ENCODE results near the gene COL7A1. TPM values are rescaled to one million over a fixed set of nuclear protein-coding genes. Genes with fewer than 3 reads are reported as not detected.
"Not testable (repeated sequence)": the region's sequence is repeated elsewhere in the genome, so short reads cannot be mapped to it uniquely, and the experiment has no call there.

The COL7A1 gene
- total RNA-seq, 4 donors from 2014 or later: 4.8 to 19.1 (median 12.9) TPM

GRCh38 chr3:48535578-48535977, 59.6 kb downstream of the COL7A1 start:
- no peak overlapping the region for H3K4me3 ChIP-seq
- H3K27me3 ChIP-seq: no peaks in the 10 kb centered on the region
- no peaks in the 10 kb centered on the region for H3K36me3 ChIP-seq
- H3K27ac ChIP-seq: no peak overlapping the region
- no peaks in the 10 kb centered on the region for H3K9me3 ChIP-seq
- intact Hi-C loops (cut with DNase I; ENCODE audit: low total_unique reads) (no loop called here), in situ Hi-C loops (cut with MboI; ENCODE audit: low pct_ligation_motif_present in 1 of 4, low pct_unique_long_range_greater_than_20kb in 1 of 4, low sequenced_read_pairs in 3 of 4) (no loop called here)
- WGBS, 2 donors (ENCODE audit: low coverage in 1 of 2): 96% methylated on average over 4 of the region's 4 CpGs; no CpG with 5 or more reads in 1 of the 2 donors
- H3K4me1 ChIP-seq: no peaks in the 10 kb centered on the region
- TF ChIP-seq EP300 (IDR thresholded peaks at IDR 0.05; ENCODE audit: low read depth) (no peak), POLR2AphosphoS5 (IDR thresholded peaks at IDR 0.05) (no peak), POLR2A (IDR thresholded peaks at IDR 0.05) (no peak), CTCF (IDR thresholded peaks at IDR 0.05) (no peak)
- no peak for DNase-seq

GRCh38 chr3:48532977-48533337, 62.2 kb downstream of the COL7A1 start:
- no peak for TF ChIP-seq POLR2AphosphoS5 (IDR thresholded peaks at IDR 0.05)
- TF ChIP-seq EP300 (IDR thresholded peaks at IDR 0.05; ENCODE audit: low read depth): no peak
- TF ChIP-seq POLR2A (IDR thresholded peaks at IDR 0.05): no peak
- no peak for TF ChIP-seq CTCF (IDR thresholded peaks at IDR 0.05)
- in situ Hi-C loops (cut with MboI; ENCODE audit: low pct_ligation_motif_present in 1 of 4, low pct_unique_long_range_greater_than_20kb in 1 of 4, low sequenced_read_pairs in 3 of 4) (no loop called here), intact Hi-C loops (cut with DNase I; ENCODE audit: low total_unique reads) (no loop called here)
- Histone ChIP-seq H3K9me3 (no peaks in the 10 kb centered on the region), H3K36me3 (no peaks in the 10 kb centered on the region), H3K4me3 (no peak overlapping the region), H3K27ac (no peak overlapping the region), H3K4me1 (no peaks in the 10 kb centered on the region), H3K27me3 (no peaks in the 10 kb centered on the region)
- WGBS, 2 donors (ENCODE audit: low coverage in 1 of 2): 74 to 78% methylated on average over 2 of the region's 2 CpGs
- no peak for DNase-seq

- no peaks in the 10 kb centered on the region for H3K27me3 ChIP-seq
- H3K36me3 ChIP-seq: no peaks in the 10 kb centered on the region
- WGBS, 2 donors (ENCODE audit: low coverage in 1 of 2): 84 to 92% methylated on average over 5 to 6 of the region's 6 CpGs
- intact Hi-C loops (cut with DNase I; ENCODE audit: low total_unique reads) (no loop called here), in situ Hi-C loops (cut with MboI; ENCODE audit: low pct_ligation_motif_present in 1 of 4, low pct_unique_long_range_greater_than_20kb in 1 of 4, low sequenced_read_pairs in 3 of 4) (no loop called here)
- DNase-seq: no peak
- no peak overlapping the region for H3K27ac ChIP-seq
- H3K4me3 ChIP-seq: no peak overlapping the region
- no peaks in the 10 kb centered on the region for H3K9me3 ChIP-seq
- no peaks in the 10 kb centered on the region for H3K4me1 ChIP-seq
- TF ChIP-seq POLR2AphosphoS5 (IDR thresholded peaks at IDR 0.05): no peak
- no peak for TF ChIP-seq POLR2A (IDR thresholded peaks at IDR 0.05)
- TF ChIP-seq CTCF (IDR thresholded peaks at IDR 0.05): no peak
- no peak for TF ChIP-seq EP300 (IDR thresholded peaks at IDR 0.05; ENCODE audit: low read depth)
Measured at GRCh38 chr3:48532271-48532976, 62.7 kb downstream of the COL7A1 start.

DNA sequence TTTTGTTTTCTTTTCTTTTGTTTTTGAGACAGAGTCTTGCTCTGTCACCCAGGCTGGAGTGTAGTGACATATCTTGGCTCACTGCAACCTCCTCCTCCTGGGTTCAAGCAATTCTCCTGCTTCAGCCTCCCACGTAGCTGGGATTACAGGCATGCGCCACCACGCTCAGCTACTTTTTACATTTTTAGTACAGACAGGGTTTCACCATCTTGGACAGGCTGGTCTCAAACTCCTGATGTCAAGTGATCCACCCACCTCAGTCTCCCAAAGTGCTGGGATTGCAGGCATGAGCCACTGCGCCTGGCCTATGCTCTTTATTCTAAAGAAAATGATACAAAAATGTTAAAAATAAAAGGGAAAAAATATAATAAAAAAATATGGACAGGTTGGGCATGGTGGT, 64.4 kb downstream of the COL7A1 start:
- intact Hi-C loops (cut with DNase I; ENCODE audit: low total_unique reads); H3K36me3 ChIP-seq; H3K4me1 ChIP-seq: not testable (repeated sequence)

GRCh38 chr3:48528754-48529153, 66.4 kb downstream of the COL7A1 start:
- Histone ChIP-seq H3K36me3 (no peaks in the 10 kb centered on the region), H3K27ac (no peak overlapping the region), H3K4me1 (no peaks in the 10 kb centered on the region), H3K9me3 (no peaks in the 10 kb centered on the region), H3K4me3 (no peak overlapping the region), H3K27me3 (no peaks in the 10 kb centered on the region)
- intact Hi-C loops (cut with DNase I; ENCODE audit: low total_unique reads): no loop called here
- no peak for DNase-seq
- TF ChIP-seq CTCF (IDR thresholded peaks at IDR 0.05) (no peak), POLR2AphosphoS5 (IDR thresholded peaks at IDR 0.05) (no peak), POLR2A (IDR thresholded peaks at IDR 0.05) (no peak), EP300 (IDR thresholded peaks at IDR 0.05; ENCODE audit: low read depth) (no peak)
- 84 to 86% methylated on average over 3 of the region's 3 CpGs for WGBS, 2 donors (ENCODE audit: low coverage in 1 of 2)
- in situ Hi-C loops (cut with MboI; ENCODE audit: low pct_ligation_motif_present in 1 of 4, low pct_unique_long_range_greater_than_20kb in 1 of 4, low sequenced_read_pairs in 3 of 4): no loop called here

More for the DNA sequence above, 64.4 kb downstream of the COL7A1 start:
- H3K9me3 ChIP-seq; H3K4me3 ChIP-seq; DNase-seq; H3K27ac ChIP-seq; H3K27me3 ChIP-seq; in situ Hi-C loops (cut with MboI; ENCODE audit: low pct_ligation_motif_present in 1 of 4, low pct_unique_long_range_greater_than_20kb in 1 of 4, low sequenced_read_pairs in 3 of 4): not testable (repeated sequence)
- WGBS, 2 donors (ENCODE audit: low coverage in 1 of 2): 89 to 100% methylated on average over 4 of the region's 4 CpGs
